Frontal cortex (tissue), 4 donors: ENCODE results near the gene SLC36A1. TPM values are rescaled to one million over a fixed set of nuclear protein-coding genes. Genes with fewer than 3 reads are reported as not detected.
"Not testable (repeated sequence)": the region's sequence is repeated elsewhere in the genome, so short reads cannot be mapped to it uniquely, and the experiment has no call there.

Experiments
- DNase-seq, 2 donors: peaks; one replicate each; pipeline ENCODE4 v3.0.0; 2012; ENCODE audit warnings: low spot score in 2 of 2
- FAIRE-seq: peaks from 2 replicates; lab custom pipeline; 2012; peaks lifted over from hg19 to GRCh38; lab: Jason Lieb, UNC
- total RNA-seq: library from RNA; depleted of rRNA; stranded (reverse); fragments of >200 nt; gene quantifications from one replicate; pipeline ENCODE4 v1.2.3, GENCODE V29; 2014
- donor health status: control.
- donor health status: control.
- donor health status: control.

Gene SLC36A1
- total RNA-seq, result 19.2 TPM

- DNase-seq, result peak; percentile 84 to 89
- peak; percentile 43 for FAIRE-seq
These were observed at the start of gene SLC36A1 for GRCh38 chr5:151447174-151448037. Gene SLC36A1 (plus strand): TSS chr5:151447603. CDS start chr5:151458793, 11,190 bp downstream.

- DNase-seq (no peak), FAIRE-seq (no peak)
These were observed 41.9 kb upstream of the SLC36A1 start for GRCh38 chr5:151405334-151406160.

- DNase-seq, result no peak
- no peak for FAIRE-seq
These were observed 41.0 kb upstream of the SLC36A1 start for GRCh38 chr5:151406322-151406947.

- no peak for FAIRE-seq
- DNase-seq, result no peak
These were observed 38.7 kb upstream of the SLC36A1 start for GRCh38 chr5:151408591-151409230.

GRCh38 chr5:151413800-151414199 is 33.6 kb upstream of the SLC36A1 start:
- DNase-seq, result no peak
- no peak for FAIRE-seq

- FAIRE-seq, result no peak
- no peak for DNase-seq
These were observed 32.9 kb upstream of the SLC36A1 start for GRCh38 chr5:151414536-151414935.

GRCh38 chr5:151417712-151418111 is 29.7 kb upstream of the SLC36A1 start:
- no peak for DNase-seq
- FAIRE-seq, result no peak

- DNase-seq, result no peak
- no peak for FAIRE-seq
These were observed 27.3 kb upstream of the SLC36A1 start for GRCh38 chr5:151420127-151420526.

GRCh38 chr5:151424892-151425523 is 22.4 kb upstream of the SLC36A1 start:
- DNase-seq (no peak), FAIRE-seq (no peak)

GRCh38 chr5:151426347-151426746 is 21.1 kb upstream of the SLC36A1 start:
- FAIRE-seq, DNase-seq: not testable (repeated sequence)

- DNase-seq (no peak), FAIRE-seq (no peak)
These were observed 20.1 kb upstream of the SLC36A1 start for GRCh38 chr5:151427258-151427657.

- FAIRE-seq (no peak), DNase-seq (no peak)
These were observed 16.7 kb upstream of the SLC36A1 start for GRCh38 chr5:151430731-151431130.

- DNase-seq, result no peak
- no peak for FAIRE-seq
These were observed 15.7 kb upstream of the SLC36A1 start for GRCh38 chr5:151431666-151432065.

- no peak for DNase-seq
- no peak for FAIRE-seq
These were observed 15.2 kb upstream of the SLC36A1 start for GRCh38 chr5:151432210-151432609.

- FAIRE-seq (no peak), DNase-seq (no peak)
These were observed 12.7 kb upstream of the SLC36A1 start for GRCh38 chr5:151434570-151435237.

- FAIRE-seq (no peak), DNase-seq (no peak)
These were observed 909 bp downstream of the SLC36A1 start for GRCh38 chr5:151448038-151448985.

GRCh38 chr5:151449297-151449696 is 1.9 kb downstream of the SLC36A1 start:
- FAIRE-seq, result no peak
- no peak for DNase-seq

GRCh38 chr5:151449839-151450238 is 2.4 kb downstream of the SLC36A1 start:
- FAIRE-seq (no peak), DNase-seq (no peak)
